Measurements from ENCODE around the gene UBE2QL1. TPM values are rescaled to one million over a fixed set of nuclear protein-coding genes. Genes with fewer than 3 reads are reported as not detected.

The UBE2QL1 gene
- total RNA-seq, 2 experiments from 2014 or later, result not detected

DNA sequence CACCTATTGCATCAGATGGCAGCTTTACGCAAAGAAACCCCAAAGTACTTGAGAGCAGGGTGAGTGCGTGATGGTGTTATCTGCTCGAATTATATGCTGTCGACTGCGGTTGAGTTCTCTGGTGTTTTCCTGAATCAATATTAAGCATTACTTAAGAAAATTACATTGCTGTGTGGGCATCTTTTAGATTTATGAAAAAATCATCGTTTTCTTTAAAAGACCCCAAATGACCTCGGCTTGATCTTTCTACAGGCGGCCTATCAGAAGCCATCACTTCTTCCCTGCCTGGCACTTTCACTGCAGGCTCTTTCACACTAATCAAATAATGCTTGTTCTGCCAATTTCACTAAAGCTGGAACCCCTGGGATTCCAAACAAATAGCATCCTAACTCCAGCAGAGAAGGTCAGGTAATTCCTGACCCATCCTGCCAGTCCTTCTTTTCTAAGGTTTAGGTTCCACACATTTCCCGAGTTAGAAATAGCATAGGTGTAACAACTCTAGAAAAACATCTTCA is 1.7 kb downstream of the UBE2QL1 start:
- no peaks in the 10 kb centered on the region for H3K36me3 Mint-ChIP-seq
- no peak overlapping the region for H3K4me3 Mint-ChIP-seq
- ChIA-PET POLR2A (no interaction called here), CTCF (no interaction called here)
- H3K9me3 Mint-ChIP-seq, result no peaks in the 10 kb centered on the region
- peaks cover 9% of the 10 kb centered on the region for H3K4me1 Mint-ChIP-seq (ENCODE audit: low read depth)
- intact Hi-C loops (cut with micrococcal nuclease), result no loop called here
- H3K27ac Mint-ChIP-seq, result no peak overlapping the region
- no peak for DNase-seq
- H3K27me3 Mint-ChIP-seq, result peaks cover 52% of the 10 kb centered on the region

- no peaks in the 10 kb centered on the region for H3K36me3 Mint-ChIP-seq
- DNase-seq, result no peak
- intact Hi-C loops (cut with micrococcal nuclease), result no loop called here
- peaks cover 9% of the 10 kb centered on the region for H3K4me1 Mint-ChIP-seq (ENCODE audit: low read depth)
- no peak overlapping the region for H3K27ac Mint-ChIP-seq
- H3K4me3 Mint-ChIP-seq, result no peak overlapping the region
- ChIA-PET CTCF (no interaction called here), POLR2A (no interaction called here)
- H3K9me3 Mint-ChIP-seq, result no peaks in the 10 kb centered on the region
- peaks cover 67% of the 10 kb centered on the region for H3K27me3 Mint-ChIP-seq
Observed at GRCh38 chr5:6452622-6453504, 4.2 kb downstream of the UBE2QL1 start.

- Mint-ChIP-seq H3K4me1 (ENCODE audit: low read depth) (peaks cover 9% of the 10 kb centered on the region), H3K27me3 (peaks cover 64% of the 10 kb centered on the region), H3K4me3 (no peak overlapping the region), H3K36me3 (no peaks in the 10 kb centered on the region), H3K27ac (no peak overlapping the region), H3K9me3 (no peaks in the 10 kb centered on the region)
- intact Hi-C loops (cut with micrococcal nuclease), result no loop called here
- ChIA-PET POLR2A (no interaction called here), CTCF (no interaction called here)
- DNase-seq, result no peak
Observed at GRCh38 chr5:6453937-6454560, 5.4 kb downstream of the UBE2QL1 start.

GRCh38 chr5:6454628-6455053 is 6.0 kb downstream of the UBE2QL1 start:
- Mint-ChIP-seq H3K27me3 (peaks cover 60% of the 10 kb centered on the region), H3K4me3 (no peak overlapping the region), H3K36me3 (no peaks in the 10 kb centered on the region), H3K9me3 (no peaks in the 10 kb centered on the region), H3K4me1 (ENCODE audit: low read depth) (peaks cover 5% of the 10 kb centered on the region), H3K27ac (no peak overlapping the region)
- POLR2A ChIA-PET, result no interaction called here
- CTCF ChIA-PET, result no interaction called here
- DNase-seq, result no peak
- intact Hi-C loops (cut with micrococcal nuclease), result no loop called here

DNA sequence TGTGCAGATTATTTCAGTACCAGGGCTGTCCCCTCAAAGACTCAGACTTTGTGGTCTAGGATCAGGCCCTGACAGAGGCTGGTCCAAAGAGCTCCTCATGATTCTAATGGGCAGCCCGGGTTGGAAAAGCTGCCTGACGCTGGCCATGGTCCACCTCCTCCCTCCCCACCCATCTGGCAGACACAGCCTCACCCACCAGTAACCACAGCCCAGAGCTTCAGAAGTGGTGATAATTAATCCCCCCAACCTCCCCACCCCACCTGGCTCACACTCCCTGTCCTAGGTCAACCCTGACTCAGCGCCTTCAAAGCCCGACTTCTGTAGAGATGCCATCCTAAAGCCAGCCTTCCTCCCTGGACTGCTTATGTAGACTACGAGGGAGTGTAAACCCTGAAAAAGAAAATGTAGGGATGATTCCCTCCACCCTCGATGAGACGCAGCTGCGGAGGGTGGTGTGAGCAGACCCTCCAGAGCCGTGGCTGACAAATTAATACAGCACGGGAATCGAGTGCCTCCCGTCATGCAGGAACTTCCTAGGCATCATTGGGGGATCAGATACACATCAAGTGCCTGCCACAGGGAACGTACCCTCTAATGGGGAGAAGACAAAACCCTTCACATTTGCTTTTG is 7.0 kb downstream of the UBE2QL1 start:
- no peaks in the 10 kb centered on the region for H3K36me3 Mint-ChIP-seq
- CTCF ChIA-PET, result no interaction called here
- POLR2A ChIA-PET, result no interaction called here
- no peak overlapping the region for H3K4me3 Mint-ChIP-seq
- no peaks in the 10 kb centered on the region for H3K9me3 Mint-ChIP-seq
- H3K27me3 Mint-ChIP-seq, result peaks cover 50% of the 10 kb centered on the region
- DNase-seq, result no peak
- H3K27ac Mint-ChIP-seq, result no peak overlapping the region
- intact Hi-C loops (cut with micrococcal nuclease), result no loop called here
- H3K4me1 Mint-ChIP-seq (ENCODE audit: low read depth), result no peaks in the 10 kb centered on the region

- H3K4me3 Mint-ChIP-seq, result no peak overlapping the region
- no peaks in the 10 kb centered on the region for H3K36me3 Mint-ChIP-seq
- peaks cover 40% of the 10 kb centered on the region for H3K27me3 Mint-ChIP-seq
- CTCF ChIA-PET, result no interaction called here
- H3K27ac Mint-ChIP-seq, result no peak overlapping the region
- no peaks in the 10 kb centered on the region for H3K4me1 Mint-ChIP-seq (ENCODE audit: low read depth)
- no peak for DNase-seq
- intact Hi-C loops (cut with micrococcal nuclease), result no loop called here
- POLR2A ChIA-PET, result no interaction called here
- no peaks in the 10 kb centered on the region for H3K9me3 Mint-ChIP-seq
Observed at GRCh38 chr5:6456766-6457370, 8.2 kb downstream of the UBE2QL1 start.

DNA sequence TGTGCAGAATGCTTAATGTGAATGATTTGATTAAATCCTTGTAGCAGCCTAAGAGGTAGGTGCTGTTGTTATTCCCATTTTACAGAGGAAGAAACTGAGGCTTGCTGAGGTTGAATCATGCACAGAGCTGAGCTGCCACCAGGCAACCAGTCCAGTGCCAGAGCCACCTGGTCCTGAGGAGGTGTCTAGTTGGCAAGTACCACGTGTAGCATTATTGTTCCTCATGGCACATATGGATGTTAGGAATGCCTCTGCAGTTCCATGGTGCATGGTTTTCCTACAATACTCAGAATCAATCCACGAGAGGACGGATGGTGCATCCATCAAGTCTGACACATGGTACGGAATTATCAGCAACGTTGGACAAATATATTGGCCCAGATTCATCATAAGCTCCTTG is 8.9 kb downstream of the UBE2QL1 start:
- DNase-seq, result no peak
- Mint-ChIP-seq H3K27me3 (peaks cover 39% of the 10 kb centered on the region), H3K27ac (no peak overlapping the region), H3K4me1 (ENCODE audit: low read depth) (no peaks in the 10 kb centered on the region), H3K4me3 (no peak overlapping the region), H3K36me3 (no peaks in the 10 kb centered on the region), H3K9me3 (no peaks in the 10 kb centered on the region)
- POLR2A ChIA-PET, result no interaction called here
- intact Hi-C loops (cut with micrococcal nuclease), result no loop called here
- CTCF ChIA-PET, result interaction anchor here (0.6 to 1.1 kb wide), 2 partner anchors 21 to 287 kb away, joined by 3 to 4 read pairs; no protein-coding TSS in a partner anchor

DNA sequence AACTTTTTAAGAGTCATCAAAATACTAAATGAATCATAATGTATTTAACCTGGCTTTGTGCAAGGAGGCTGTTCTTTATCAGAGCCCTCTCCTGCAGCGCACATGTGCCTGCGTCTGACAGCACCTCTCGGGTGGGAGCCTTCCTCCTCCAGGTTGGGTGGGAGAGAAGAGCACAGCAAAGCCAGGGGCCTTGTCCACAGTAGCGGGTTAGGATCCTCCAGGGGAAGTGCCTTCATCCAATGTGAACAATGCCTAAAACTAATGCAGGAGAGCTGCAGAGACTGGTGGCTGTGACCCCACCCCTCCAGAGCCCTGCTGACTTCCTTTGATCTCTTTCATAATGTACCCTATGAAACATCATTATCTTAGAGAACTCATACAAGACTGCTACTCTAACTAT is 10.2 kb downstream of the UBE2QL1 start:
- H3K27ac Mint-ChIP-seq, result no peak overlapping the region
- DNase-seq, result no peak
- H3K9me3 Mint-ChIP-seq, result no peaks in the 10 kb centered on the region
- CTCF ChIA-PET, result no interaction called here
- H3K27me3 Mint-ChIP-seq, result peaks cover 31% of the 10 kb centered on the region
- no peak overlapping the region for H3K4me3 Mint-ChIP-seq
- intact Hi-C loops (cut with micrococcal nuclease), result no loop called here
- H3K36me3 Mint-ChIP-seq, result no peaks in the 10 kb centered on the region
- H3K4me1 Mint-ChIP-seq (ENCODE audit: low read depth), result no peaks in the 10 kb centered on the region
- POLR2A ChIA-PET, result no interaction called here

DNA sequence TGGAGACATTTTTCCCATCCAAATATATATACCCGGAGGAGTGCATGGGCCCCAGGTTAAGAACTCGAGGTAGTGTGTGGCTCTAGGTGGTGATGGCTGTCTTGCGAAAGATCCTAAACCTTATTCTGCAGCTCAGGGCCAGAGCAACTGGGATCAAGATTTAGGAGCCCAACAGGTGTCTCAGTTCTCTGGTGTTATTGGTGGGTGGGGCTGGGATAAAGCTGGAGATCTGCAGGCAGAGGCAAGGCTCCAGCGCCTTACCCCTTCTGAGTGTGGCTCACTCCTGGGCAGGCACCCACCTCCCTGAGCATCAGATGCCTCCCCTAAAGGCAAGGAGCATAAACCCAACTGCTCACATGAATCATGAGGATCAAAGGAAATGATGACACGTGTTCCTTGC is 11.2 kb downstream of the UBE2QL1 start:
- H3K27me3 Mint-ChIP-seq, result peaks cover 24% of the 10 kb centered on the region
- intact Hi-C loops (cut with micrococcal nuclease), result no loop called here
- POLR2A ChIA-PET, result no interaction called here
- no peaks in the 10 kb centered on the region for H3K9me3 Mint-ChIP-seq
- no peak overlapping the region for H3K4me3 Mint-ChIP-seq
- CTCF ChIA-PET, result no interaction called here
- no peak for DNase-seq
- H3K27ac Mint-ChIP-seq, result no peak overlapping the region
- no peaks in the 10 kb centered on the region for H3K36me3 Mint-ChIP-seq
- no peaks in the 10 kb centered on the region for H3K4me1 Mint-ChIP-seq (ENCODE audit: low read depth)

- no peaks in the 10 kb centered on the region for H3K4me1 Mint-ChIP-seq (ENCODE audit: low read depth)
- CTCF ChIA-PET, result no interaction called here
- no peak overlapping the region for H3K27ac Mint-ChIP-seq
- no peak overlapping the region for H3K4me3 Mint-ChIP-seq
- POLR2A ChIA-PET, result no interaction called here
- intact Hi-C loops (cut with micrococcal nuclease), result no loop called here
- no peaks in the 10 kb centered on the region for H3K9me3 Mint-ChIP-seq
- peaks cover 13% of the 10 kb centered on the region for H3K27me3 Mint-ChIP-seq
- no peaks in the 10 kb centered on the region for H3K36me3 Mint-ChIP-seq
- DNase-seq, result no peak
Observed at GRCh38 chr5:6461006-6461405, 12.3 kb downstream of the UBE2QL1 start.

DNA sequence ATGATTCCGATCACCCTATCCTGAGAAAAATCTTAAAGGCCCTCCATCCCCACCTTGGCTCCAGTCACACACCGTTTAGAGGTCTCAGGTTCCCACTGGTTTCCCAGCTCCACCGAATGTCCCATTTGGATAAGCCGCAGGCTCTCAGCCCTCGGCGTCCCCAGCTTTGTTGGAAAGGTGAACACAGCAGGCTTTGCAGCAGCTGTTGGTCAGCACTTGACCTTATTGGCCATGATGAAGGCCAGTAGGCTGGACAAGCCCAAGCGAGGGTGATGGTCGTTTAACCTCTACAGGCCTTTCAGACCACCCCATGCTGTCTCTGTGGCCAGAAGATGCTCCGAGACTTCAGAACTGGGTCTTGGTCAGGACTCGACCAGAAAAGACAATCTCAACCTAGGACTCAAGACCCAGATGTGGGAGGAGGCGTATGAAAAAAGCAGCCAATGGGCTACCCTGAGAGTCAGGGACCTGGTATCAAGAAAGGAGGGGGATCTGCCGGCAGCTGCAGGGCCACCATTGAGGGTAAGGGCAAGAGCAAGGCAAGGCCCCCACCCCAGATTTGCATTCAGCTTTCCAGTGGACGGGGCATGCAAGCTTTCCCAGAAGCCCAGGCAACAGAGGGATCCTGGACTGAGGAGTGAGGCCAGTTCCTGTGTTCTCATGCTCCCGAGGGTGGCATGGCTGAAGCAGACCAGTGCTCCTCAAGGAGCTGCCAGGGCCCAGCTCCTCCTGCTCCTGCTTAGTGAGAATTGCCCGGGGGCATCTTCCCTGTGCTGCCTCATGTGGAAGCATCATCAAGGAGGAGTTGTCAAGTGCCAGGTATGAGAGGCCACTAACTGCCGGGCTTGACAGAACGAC is 13.4 kb downstream of the UBE2QL1 start:
- ChIA-PET POLR2A (no interaction called here), CTCF (no interaction called here)
- no peak for DNase-seq
- Mint-ChIP-seq H3K27ac (no peak overlapping the region), H3K27me3 (peaks cover 11% of the 10 kb centered on the region), H3K36me3 (no peaks in the 10 kb centered on the region), H3K4me3 (no peak overlapping the region), H3K9me3 (no peaks in the 10 kb centered on the region), H3K4me1 (ENCODE audit: low read depth) (no peaks in the 10 kb centered on the region)
- intact Hi-C loops (cut with micrococcal nuclease), result no loop called here

GRCh38 chr5:6462671-6463070 is 14.0 kb downstream of the UBE2QL1 start:
- no peak overlapping the region for H3K27ac Mint-ChIP-seq
- H3K4me3 Mint-ChIP-seq, result no peak overlapping the region
- H3K36me3 Mint-ChIP-seq, result no peaks in the 10 kb centered on the region
- ChIA-PET CTCF (no interaction called here), POLR2A (no interaction called here)
- no peaks in the 10 kb centered on the region for H3K4me1 Mint-ChIP-seq (ENCODE audit: low read depth)
- no peaks in the 10 kb centered on the region for H3K9me3 Mint-ChIP-seq
- peaks cover 5% of the 10 kb centered on the region for H3K27me3 Mint-ChIP-seq
- no peak for DNase-seq
- intact Hi-C loops (cut with micrococcal nuclease), result no loop called here

Data from activated CD4-positive, alpha-beta memory T cell treated with anti-CD3 and anti-CD28 coated beads for 36 hours (primary cell).